SK-N-MC (cell line): ENCODE data around the gene CCDC152.

Experiments used
- DNase-seq: peaks from one replicate; pipeline ENCODE4 v3.0.0-alpha.2; 2011; ENCODE audit warnings: low read depth, low spot score
- H3K27ac ChIP-seq: fragments of 200-600 bp; sonication (generic); 2 replicates; pipeline ENCODE4 v1.5.1; 2016; ENCODE audit warnings: mixed run types
- H3K36me3 ChIP-seq: fragments of 200-600 bp; sonication (generic); 2 replicates; pipeline ENCODE4 v1.6.1; 2017; ENCODE audit warnings: antibody characterized with exemption, low read length, mixed read lengths; ENCODE audit not compliant: insufficient read depth
- H3K4me3 ChIP-seq: fragments of 200-600 bp; sonication (generic); 2 replicates; pipeline ENCODE4 v1.5.1; 2016
- H3K9ac ChIP-seq: fragments of 200-600 bp; sonication (generic); 2 replicates; pipeline ENCODE4 v1.8.0; 2017; ENCODE audit warnings: mixed run types, mixed read lengths; ENCODE audit not compliant: insufficient read length
- H3K9me3 ChIP-seq: fragments of 200-600 bp; sonication (generic); 2 replicates; pipeline ENCODE4 v1.6.1; 2017; ENCODE audit warnings: low read depth, mild to moderate bottlenecking, antibody characterized with exemption, low read length, moderate library complexity, mixed read lengths
- EZH2 ChIP-seq: fragments of 200-600 bp; sonication (generic); IDR thresholded peaks from one replicate; pipeline ENCODE4 v1.6.1; 2017; ENCODE audit warnings: antibody characterized with exemption
- FOXP2 ChIP-seq: optimal IDR thresholded peaks from 2 replicates; pipeline ENCODE3; 2011; ENCODE audit warnings: mild to moderate bottlenecking, moderate library complexity; ENCODE audit not compliant: insufficient read depth; ENCODE audit errors: extremely low read length, control extremely low read depth
- POLR2AphosphoS5 ChIP-seq: IDR thresholded peaks from 2 replicates; pipeline ENCODE4 v1.6.1; 2012; ENCODE audit warnings: mild to moderate bottlenecking, low read depth, low read length, borderline replicate concordance

CCDC152 gene

GRCh38 chr5:42804717-42805339 lies 48.2 kb downstream of the CCDC152 start:
- Histone ChIP-seq H3K27ac (0 out of 2 replicates have a peak overlapping the region, but pooled peaks have one; percentile 35), H3K9ac (no peak overlapping the region), H3K36me3 (peaks cover 84% of the 10 kb centered on the region), H3K9me3 (no peaks in the 10 kb centered on the region), H3K4me3 (no peak overlapping the region)
- TF ChIP-seq FOXP2 (no peak), POLR2AphosphoS5 (no peak), EZH2 (no peak)
- DNase-seq, result no peak

- H3K9ac ChIP-seq, result no peak overlapping the region
- H3K9me3 ChIP-seq, result no peaks in the 10 kb centered on the region
- TF ChIP-seq EZH2 (no peak), FOXP2 (no peak), POLR2AphosphoS5 (no peak)
- peaks cover 71% of the 10 kb centered on the region for H3K36me3 ChIP-seq
- no peak overlapping the region for H3K27ac ChIP-seq
- H3K4me3 ChIP-seq, result no peak overlapping the region
- DNase-seq, result no peak
These were observed 49.5 kb downstream of the CCDC152 start for GRCh38 chr5:42806004-42806700.

GRCh38 chr5:42806701-42807262 lies 50.2 kb downstream of the CCDC152 start:
- no peak overlapping the region; the same call in 1 of the 2 replicates for H3K27ac ChIP-seq

GRCh38 chr5:42807722-42808447 lies 51.3 kb downstream of the CCDC152 start:
- DNase-seq, result no peak
- Histone ChIP-seq H3K36me3 (peaks cover 54% of the 10 kb centered on the region), H3K27ac (peak overlapping the region; percentile 51), H3K9ac (no peak overlapping the region), H3K9me3 (no peaks in the 10 kb centered on the region), H3K4me3 (peak overlapping the region; percentile 50)
- TF ChIP-seq FOXP2 (no peak), POLR2AphosphoS5 (no peak), EZH2 (no peak)

More at GRCh38 chr5:42806701-42807262, 50.2 kb downstream of the CCDC152 start:
- Histone ChIP-seq H3K4me3 (no peak overlapping the region), H3K36me3 (peaks cover 65% of the 10 kb centered on the region), H3K9ac (no peak overlapping the region), H3K9me3 (no peaks in the 10 kb centered on the region)
- no peak for DNase-seq
- TF ChIP-seq FOXP2, result no peak
- TF ChIP-seq POLR2AphosphoS5, result no peak
- no peak for TF ChIP-seq EZH2

- Histone ChIP-seq H3K27ac (0 out of 2 replicates have a peak overlapping the region, but pooled peaks have one; percentile 10), H3K36me3 (peaks cover 42% of the 10 kb centered on the region), H3K9me3 (no peaks in the 10 kb centered on the region), H3K9ac (peak overlapping the region; percentile 12), H3K4me3 (peak overlapping the region; percentile 94)
- no peak for DNase-seq
- TF ChIP-seq POLR2AphosphoS5, result no peak
- TF ChIP-seq FOXP2, result no peak
- TF ChIP-seq EZH2, result no peak
These were observed 52.4 kb downstream of the CCDC152 start for GRCh38 chr5:42808888-42809611.

- H3K36me3 ChIP-seq, result peaks cover 24% of the 10 kb centered on the region
- peak overlapping the region; percentile 92 for H3K9ac ChIP-seq
- peak overlapping the region; percentile 97 for H3K27ac ChIP-seq
- no peak for DNase-seq
- no peaks in the 10 kb centered on the region for H3K9me3 ChIP-seq
- TF ChIP-seq POLR2AphosphoS5 (no peak), EZH2 (no peak), FOXP2 (no peak)
- H3K4me3 ChIP-seq, result peak overlapping the region; percentile 94
These were observed 54.4 kb downstream of the CCDC152 start for GRCh38 chr5:42810834-42811590.

- Histone ChIP-seq H3K9me3 (no peaks in the 10 kb centered on the region), H3K9ac (peak within 1 kb of the TSS; percentile 92), H3K36me3 (peaks cover 16% of the 10 kb centered on the region), H3K27ac (peak within 1 kb of the TSS; percentile 97), H3K4me3 (peak within 1 kb of the TSS; percentile 94)
- DNase-seq, result peak; percentile 90
- TF ChIP-seq POLR2AphosphoS5 (peak; percentile 99), EZH2 (no peak), FOXP2 (peak; percentile 98)
These were observed 55.2 kb downstream of the CCDC152 start, which contains the start of gene SELENOP for GRCh38 chr5:42811591-42812446. TSS of gene SELENOP (minus strand) at chr5:42811892. CDS start at chr5:42808353, 3,539 bp downstream.
